WI38 (cell line): Measurements from ENCODE around the gene NPTN.

ENCODE experiments used
- H3K4me3 ChIP-seq: 2 replicates; pipeline ENCODE4 v1.5.1; 2011; ENCODE audit warnings: low read depth, mild to moderate bottlenecking, control low read depth, low read length
- TF ChIP-seq, protein P1 (sequence below): IDR thresholded peaks from 2 replicates; pipeline ENCODE4 v1.5.1; 2012; ENCODE audit warnings: low read depth, mild to moderate bottlenecking, control low read depth, low read length

The NPTN gene

DNA sequence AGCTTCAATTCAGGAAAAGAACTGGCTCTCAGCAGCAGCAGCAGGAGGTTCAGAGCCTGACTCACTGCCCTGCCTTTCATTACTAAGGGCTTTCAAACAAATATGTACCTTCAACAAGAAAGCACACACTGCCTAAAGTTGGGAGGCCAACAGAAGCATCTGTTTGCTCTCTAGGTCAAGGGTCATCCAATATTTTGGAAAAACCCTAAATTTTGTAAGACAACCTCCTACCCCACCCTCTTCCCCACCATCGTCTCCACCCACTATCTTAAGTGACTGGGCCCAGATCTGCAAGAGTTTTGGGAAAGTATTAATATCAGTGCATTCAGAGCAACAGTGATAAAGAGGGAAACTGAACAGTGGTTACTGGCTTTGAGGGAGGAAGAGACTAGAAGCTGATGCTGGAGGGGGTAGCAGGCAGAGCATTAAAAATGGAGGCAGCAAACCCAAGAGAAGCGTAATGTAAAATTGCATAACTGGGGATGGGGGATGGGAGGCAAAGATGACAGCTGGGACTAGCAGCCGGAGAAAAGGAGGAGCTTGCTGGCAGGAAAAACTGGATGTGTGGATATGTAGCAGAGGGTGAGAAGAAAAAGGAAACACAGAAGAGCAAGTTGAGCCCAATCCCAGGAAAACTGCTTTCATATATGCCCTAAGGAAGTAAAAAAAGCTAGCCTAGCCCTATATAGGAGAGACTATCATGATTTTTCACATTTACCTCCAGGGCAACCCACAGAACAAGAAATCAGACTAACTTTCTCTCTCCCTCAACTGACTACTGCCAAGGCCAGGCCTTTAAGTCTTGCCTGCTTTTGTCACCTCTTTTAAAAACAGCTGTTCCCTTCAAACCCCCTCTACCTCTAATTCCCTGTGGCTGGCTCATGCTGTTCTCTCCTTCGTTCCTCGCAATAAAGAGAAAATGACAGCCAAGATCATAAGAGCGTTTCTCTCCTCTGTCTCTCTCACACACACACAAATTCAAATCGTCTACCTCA is 31.4 kb downstream of the NPTN start:
- H3K4me3 ChIP-seq = no peak overlapping the region
- TF ChIP-seq, protein P1, sequence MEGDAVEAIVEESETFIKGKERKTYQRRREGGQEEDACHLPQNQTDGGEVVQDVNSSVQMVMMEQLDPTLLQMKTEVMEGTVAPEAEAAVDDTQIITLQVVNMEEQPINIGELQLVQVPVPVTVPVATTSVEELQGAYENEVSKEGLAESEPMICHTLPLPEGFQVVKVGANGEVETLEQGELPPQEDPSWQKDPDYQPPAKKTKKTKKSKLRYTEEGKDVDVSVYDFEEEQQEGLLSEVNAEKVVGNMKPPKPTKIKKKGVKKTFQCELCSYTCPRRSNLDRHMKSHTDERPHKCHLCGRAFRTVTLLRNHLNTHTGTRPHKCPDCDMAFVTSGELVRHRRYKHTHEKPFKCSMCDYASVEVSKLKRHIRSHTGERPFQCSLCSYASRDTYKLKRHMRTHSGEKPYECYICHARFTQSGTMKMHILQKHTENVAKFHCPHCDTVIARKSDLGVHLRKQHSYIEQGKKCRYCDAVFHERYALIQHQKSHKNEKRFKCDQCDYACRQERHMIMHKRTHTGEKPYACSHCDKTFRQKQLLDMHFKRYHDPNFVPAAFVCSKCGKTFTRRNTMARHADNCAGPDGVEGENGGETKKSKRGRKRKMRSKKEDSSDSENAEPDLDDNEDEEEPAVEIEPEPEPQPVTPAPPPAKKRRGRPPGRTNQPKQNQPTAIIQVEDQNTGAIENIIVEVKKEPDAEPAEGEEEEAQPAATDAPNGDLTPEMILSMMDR = no peak

DNA sequence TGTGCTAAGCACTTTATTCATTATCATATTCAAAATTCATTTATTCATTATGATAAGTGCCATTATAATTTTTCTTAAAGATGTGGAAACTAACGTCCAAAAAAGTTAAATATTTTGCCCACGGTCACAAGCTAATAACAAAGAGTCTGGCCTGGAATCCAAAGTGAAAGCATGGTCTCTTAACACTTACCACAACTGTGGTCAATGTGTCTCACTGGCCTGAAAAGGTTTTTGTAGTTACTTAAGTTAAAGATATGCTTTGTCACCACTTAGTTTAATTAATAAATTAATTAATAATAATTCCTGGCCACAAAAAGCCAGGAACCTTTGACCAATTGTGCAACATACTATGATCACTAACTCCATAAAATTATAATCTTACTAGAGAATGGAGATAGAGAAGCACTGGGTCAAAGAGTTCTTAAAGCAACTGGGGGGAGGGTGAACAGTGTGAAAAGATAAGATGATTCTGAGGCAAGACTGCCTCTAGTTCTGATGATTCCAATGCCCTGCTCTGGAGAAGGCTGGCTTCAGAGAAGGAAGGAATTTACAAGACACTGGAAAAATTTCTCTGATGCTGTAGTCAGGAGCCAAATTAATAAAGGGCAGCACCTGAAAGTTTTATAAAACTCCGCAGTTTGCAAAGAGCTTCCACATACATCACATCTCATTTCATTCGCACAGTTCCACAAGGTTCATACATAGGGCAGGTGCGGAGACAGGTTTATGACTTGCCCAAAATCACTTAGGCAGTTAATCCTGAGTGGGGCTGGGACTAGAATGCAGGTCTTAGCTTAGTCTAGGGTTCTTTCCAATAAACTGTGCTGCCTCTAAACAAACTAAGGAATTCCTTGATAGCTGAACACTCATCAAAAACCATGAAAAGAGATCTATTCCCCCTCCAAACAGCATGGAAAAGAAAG is 32.5 kb downstream of the NPTN start:
- no peak overlapping the region for H3K4me3 ChIP-seq
- TF ChIP-seq, protein P1 = no peak

DNA sequence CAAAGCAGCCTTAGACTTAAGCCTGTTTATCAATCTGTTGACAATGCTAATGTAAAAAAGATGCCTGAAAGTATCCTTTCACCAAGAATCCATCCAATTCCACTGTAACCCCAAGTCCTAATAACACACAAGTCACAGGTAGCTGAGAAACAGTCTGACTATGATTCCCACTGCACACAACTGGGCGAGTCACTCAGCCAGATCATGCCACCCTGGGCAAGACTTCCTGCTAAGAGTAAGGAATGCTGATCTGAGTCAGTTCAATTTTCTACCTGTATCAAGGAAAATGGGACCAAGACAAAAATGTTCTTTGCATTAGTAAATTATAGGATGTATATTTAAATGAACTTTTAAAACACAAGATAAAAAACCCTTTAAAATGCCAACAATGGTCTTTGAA is 33.3 kb downstream of the NPTN start:
- no peak overlapping the region for H3K4me3 ChIP-seq

DNA sequence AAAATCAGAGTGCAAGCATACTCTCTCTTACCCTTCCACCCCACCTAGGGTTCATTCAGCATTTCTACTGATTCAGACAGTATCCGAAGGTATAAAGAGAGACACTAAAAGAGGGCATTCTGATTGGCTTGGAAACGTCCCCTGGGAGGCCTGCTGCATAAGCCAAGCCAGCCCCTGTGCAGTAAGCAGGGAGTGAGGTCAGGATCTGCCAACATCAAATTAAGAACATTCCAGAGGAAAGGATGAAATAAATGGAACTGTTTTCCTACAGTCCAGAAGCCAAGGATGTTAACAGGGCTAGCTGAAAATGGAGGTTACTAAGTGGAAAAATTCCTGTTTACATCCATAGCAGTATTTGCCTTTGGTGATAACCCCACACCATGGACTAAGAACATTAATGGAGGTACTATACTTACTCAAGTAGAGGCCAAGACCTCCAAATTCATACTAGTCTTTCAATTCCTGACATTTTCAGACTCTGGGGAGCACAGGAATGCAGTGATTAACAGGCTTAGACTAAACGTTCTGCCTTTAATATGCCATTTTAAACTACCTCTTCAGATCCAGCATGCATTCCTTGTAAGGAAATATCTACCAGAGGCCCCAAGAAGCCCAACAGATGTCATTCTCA is 34.5 kb downstream of the NPTN start:
- TF ChIP-seq, protein P1 = no peak

More for the DNA sequence above, 33.3 kb downstream of the NPTN start:
- TF ChIP-seq, protein P1 = no peak

DNA sequence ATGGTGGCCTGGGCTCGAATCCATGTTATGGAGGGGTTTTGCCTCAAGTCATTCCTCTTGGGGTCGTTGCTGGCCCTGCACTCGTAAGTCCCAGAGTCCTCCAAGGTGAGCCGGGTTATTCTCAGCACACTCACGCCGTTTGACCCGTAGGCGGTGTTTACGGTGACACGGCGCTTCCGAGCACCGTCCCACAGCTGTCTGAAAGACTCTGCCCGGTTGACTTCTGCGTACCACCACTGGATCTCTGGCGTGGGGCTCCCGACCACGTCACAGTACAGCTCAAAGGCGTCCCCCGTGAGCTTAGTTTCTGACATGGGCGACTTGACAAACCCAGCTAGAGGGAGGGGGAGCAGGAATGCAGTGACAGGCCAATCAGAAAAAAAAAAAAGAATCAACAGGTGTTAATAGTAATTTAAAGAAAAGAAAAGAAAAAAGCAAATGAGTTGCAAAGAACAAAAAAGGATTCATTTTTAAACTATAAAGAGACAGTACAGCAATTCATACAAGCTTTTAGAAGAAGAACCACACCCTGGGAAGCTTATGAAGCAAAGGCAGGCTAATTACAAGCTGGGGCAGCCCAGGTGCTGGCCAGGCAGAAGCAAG is 36.1 kb downstream of the NPTN start:
- H3K4me3 ChIP-seq = no peak overlapping the region
- TF ChIP-seq, protein P1 = no peak

More for the DNA sequence above, 34.5 kb downstream of the NPTN start:
- no peak overlapping the region for H3K4me3 ChIP-seq

DNA sequence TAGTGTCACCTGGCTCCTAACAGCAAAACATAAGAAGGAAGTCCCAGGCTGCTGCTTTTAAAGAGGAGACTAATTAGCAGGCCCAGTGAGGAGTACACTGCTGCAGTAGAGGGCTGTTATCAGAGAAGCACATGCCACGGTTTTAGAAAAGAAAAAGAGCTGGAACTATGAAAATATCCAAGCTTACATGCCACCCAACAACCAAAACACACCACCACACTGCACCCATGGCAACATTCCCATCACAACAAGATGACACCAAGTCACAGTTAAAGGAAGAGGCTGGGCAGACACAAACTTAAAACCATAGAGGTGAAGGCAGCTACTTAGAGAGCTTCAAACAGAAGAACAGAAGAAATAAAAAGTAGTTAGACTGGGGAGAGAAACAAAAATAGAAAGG is 37.0 kb downstream of the NPTN start:
- no peak overlapping the region for H3K4me3 ChIP-seq
- TF ChIP-seq, protein P1 = no peak
